AG09309 (cell line): ENCODE data around the gene ZDHHC20.

Experiments
- DNase-seq: peaks from one replicate; pipeline ENCODE4 v3.0.0-alpha.2; 2010; ENCODE audit warnings: low read depth
- H3K4me3 ChIP-seq: 2 replicates; pipeline ENCODE4 v1.5.1; 2011; ENCODE audit warnings: mild to moderate bottlenecking, low read depth, low read length, moderate library complexity; ENCODE audit not compliant: control insufficient read depth
- CTCF ChIP-seq: IDR thresholded peaks from 2 replicates; pipeline ENCODE4 v1.5.1; 2011; ENCODE audit warnings: mild to moderate bottlenecking, low read depth, low read length, inconsistent platforms; ENCODE audit not compliant: insufficient read depth, control insufficient read depth; ENCODE audit errors: missing control alignments

Gene ZDHHC20

GRCh38 chr13:21344662-21345176, 114.4 kb downstream of the ZDHHC20 start:
- no peak for TF ChIP-seq CTCF
- no peak for DNase-seq
- no peak overlapping the region for H3K4me3 ChIP-seq

- no peak for TF ChIP-seq CTCF
- no peak for DNase-seq
- no peak overlapping the region for H3K4me3 ChIP-seq
Measured at GRCh38 chr13:21343659-21344058, 115.4 kb downstream of the ZDHHC20 start.

- no peak overlapping the region for H3K4me3 ChIP-seq
- TF ChIP-seq CTCF = no peak
- no peak for DNase-seq
Measured at GRCh38 chr13:21342699-21343442, 116.2 kb downstream of the ZDHHC20 start.

GRCh38 chr13:21341637-21342422, 117.3 kb downstream of the ZDHHC20 start:
- no peak for TF ChIP-seq CTCF
- no peak overlapping the region for H3K4me3 ChIP-seq
- DNase-seq = no peak

GRCh38 chr13:21338639-21339278, 120.3 kb downstream of the ZDHHC20 start:
- no peak for TF ChIP-seq CTCF
- no peak overlapping the region for H3K4me3 ChIP-seq
- DNase-seq = no peak

GRCh38 chr13:21338156-21338555, 120.9 kb downstream of the ZDHHC20 start:
- TF ChIP-seq CTCF = no peak
- H3K4me3 ChIP-seq = no peak overlapping the region
- no peak for DNase-seq
